ENCODE measurements around the gene SCLY.
A peak's percentile ranks its signal among the peaks of the same experiment; 100 is the strongest.

The SCLY gene

GRCh38 chr2:238127165-238128060 lies 66.6 kb downstream of the SCLY start:
- H3K4me3 ChIP-seq (replicated peaks in 1 of 2; ENCODE audit: low read depth in 2 of 2, low read length in 2 of 2) = peak overlapping the region in 1 of 2 donors; percentile 5
- TF ChIP-seq CTCF (IDR thresholded peaks at IDR 0.05; ENCODE audit: low read depth, low read length) = no peak
- peak; percentile 49 to 81 for DNase-seq (ENCODE audit: low read depth in 2 of 2)

- no peak for TF ChIP-seq CTCF (IDR thresholded peaks at IDR 0.05; ENCODE audit: low read depth, low read length)
- no peak for DNase-seq (ENCODE audit: low read depth in 2 of 2)
- H3K4me3 ChIP-seq (replicated peaks in 1 of 2; ENCODE audit: low read depth in 2 of 2, low read length in 2 of 2) = no peak overlapping the region
Observed at GRCh38 chr2:238128061-238128440, 67.2 kb downstream of the SCLY start.

GRCh38 chr2:238128534-238129001 lies 67.8 kb downstream of the SCLY start:
- DNase-seq (ENCODE audit: low read depth in 2 of 2) = no peak
- TF ChIP-seq CTCF (IDR thresholded peaks at IDR 0.05; ENCODE audit: low read depth, low read length) = no peak
- no peak overlapping the region for H3K4me3 ChIP-seq (replicated peaks in 1 of 2; ENCODE audit: low read depth in 2 of 2, low read length in 2 of 2)

GRCh38 chr2:238129166-238130010 lies 68.6 kb downstream of the SCLY start:
- no peak overlapping the region for H3K4me3 ChIP-seq (replicated peaks in 1 of 2; ENCODE audit: low read depth in 2 of 2, low read length in 2 of 2)
- TF ChIP-seq CTCF (IDR thresholded peaks at IDR 0.05; ENCODE audit: low read depth, low read length) = no peak
- DNase-seq (ENCODE audit: low read depth in 2 of 2) = no peak

GRCh38 chr2:238130111-238130695 lies 69.4 kb downstream of the SCLY start:
- H3K4me3 ChIP-seq (replicated peaks in 1 of 2; ENCODE audit: low read depth in 2 of 2, low read length in 2 of 2) = no peak overlapping the region
- DNase-seq (ENCODE audit: low read depth in 2 of 2) = no peak
- TF ChIP-seq CTCF (IDR thresholded peaks at IDR 0.05; ENCODE audit: low read depth, low read length) = no peak

- H3K4me3 ChIP-seq (replicated peaks in 1 of 2; ENCODE audit: low read depth in 2 of 2, low read length in 2 of 2) = no peak overlapping the region
- no peak for DNase-seq (ENCODE audit: low read depth in 2 of 2)
Observed at GRCh38 chr2:238130696-238131628, 70.2 kb downstream of the SCLY start.

More at GRCh38 chr2:238130696-238131628, 70.2 kb downstream of the SCLY start:
- no peak for TF ChIP-seq CTCF (IDR thresholded peaks at IDR 0.05; ENCODE audit: low read depth, low read length)
